Prostate gland (tissue), 2 donors: Measurements from ENCODE around the gene BICC1. TPM values are rescaled to one million over a fixed set of nuclear protein-coding genes. Genes with fewer than 3 reads are reported as not detected.

Experiments used
- DNase-seq: peaks from one replicate; pipeline ENCODE4 v3.0.0-alpha.2; 2019; ENCODE audit warnings: low spot score
- H3K27ac ChIP-seq, 2 donors: fragments of 200-600 bp; sonication (generic); 2 replicates each; pipeline ENCODE4 v1.5.1; 2017 to 2019
- H3K27me3 ChIP-seq: fragments of 200-600 bp; sonication (generic); replicated peaks from 2 replicates; pipeline ENCODE4 v1.5.1; 2019; ENCODE audit not compliant: insufficient read depth
- H3K36me3 ChIP-seq, 2 donors: fragments of 200-600 bp; sonication (generic); 1 replicate in 1 of 2; 2 replicates in 1 of 2; pipeline versions ENCODE4 v1.5.1 to v1.8.1; 2017 to 2019
- H3K4me1 ChIP-seq: fragments of 200-600 bp; sonication (generic); replicated peaks from 2 replicates; pipeline ENCODE4 v1.5.1; 2019
- H3K4me3 ChIP-seq, 2 donors: fragments of 200-600 bp; sonication (generic); 2 replicates each; pipeline ENCODE4 v1.5.1; 2017 to 2019
- H3K9me3 ChIP-seq: fragments of 200-600 bp; sonication (generic); 2 replicates; pipeline ENCODE4 v1.5.1; 2017
- POLR2A ChIP-seq: fragments of 450-650 bp; IDR thresholded peaks from one replicate; pipeline ENCODE4 v1.6.1; 2016; ENCODE audit warnings: antibody characterized with exemption, mild to moderate bottlenecking
- POLR2AphosphoS5 ChIP-seq: sonication (generic); formaldehyde crosslinking; IDR thresholded peaks from one replicate; pipeline ENCODE4 v1.6.1; 2017; ENCODE audit warnings: antibody characterized with exemption
- WGBS: methylation state at CpG from one replicate; pipeline ENCODE4 v1.1.5; 2018; 5-methylcytosine and 5-hydroxymethylcytosine counted together
- intact Hi-C: fragments of 100-400 bp; cut with DNase I; formaldehyde crosslinking; loops from one replicate; pipeline ENCODE4 v1.14.2; 2022
- total RNA-seq, 2 donors: library from RNA; depleted of rRNA; stranded (reverse); fragments of >200 nt; gene quantifications; one replicate each; pipeline ENCODE4 v1.1.0, GENCODE V29; 2016
- TF ChIP-seq, protein P1 (sequence below), 4 experiments: fragments of 200-600 bp in 2 of 4; fragments of 450-650 bp in 2 of 4; sonication (generic) in 2 of 4; IDR thresholded peaks; 1 replicate in 3 of 4; 2 replicates in 1 of 4; pipeline ENCODE4 v1.5.1; 2016 to 2019; ENCODE audit warnings: antibody characterized with exemption in 4 of 4, mild to moderate bottlenecking in 2 of 4, moderate library complexity in 2 of 4

The BICC1 gene
- total RNA-seq, 2 donors from 2014 or later, result 5.1 to 12.7 TPM

DNA sequence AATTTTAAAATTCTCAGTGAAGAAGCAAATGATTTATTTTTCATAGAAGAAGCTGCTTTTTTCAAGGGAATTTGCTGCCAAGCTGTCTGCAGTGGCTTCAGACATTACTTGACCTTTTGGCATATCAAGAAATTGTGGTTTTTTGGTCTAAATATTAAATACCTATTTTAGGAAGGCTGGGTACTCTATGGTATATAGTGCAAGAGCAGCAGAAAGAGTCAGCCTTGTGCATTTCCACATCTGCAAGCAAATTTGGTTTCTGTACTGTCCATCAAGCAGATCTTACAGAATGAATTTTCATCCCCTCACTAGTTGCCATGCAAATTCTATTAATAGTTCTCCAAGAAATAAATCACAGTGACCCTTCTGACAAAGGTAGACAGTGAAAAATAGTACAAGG is 222.0 kb downstream of the BICC1 start:
- no peak overlapping the region for H3K27ac ChIP-seq

DNA sequence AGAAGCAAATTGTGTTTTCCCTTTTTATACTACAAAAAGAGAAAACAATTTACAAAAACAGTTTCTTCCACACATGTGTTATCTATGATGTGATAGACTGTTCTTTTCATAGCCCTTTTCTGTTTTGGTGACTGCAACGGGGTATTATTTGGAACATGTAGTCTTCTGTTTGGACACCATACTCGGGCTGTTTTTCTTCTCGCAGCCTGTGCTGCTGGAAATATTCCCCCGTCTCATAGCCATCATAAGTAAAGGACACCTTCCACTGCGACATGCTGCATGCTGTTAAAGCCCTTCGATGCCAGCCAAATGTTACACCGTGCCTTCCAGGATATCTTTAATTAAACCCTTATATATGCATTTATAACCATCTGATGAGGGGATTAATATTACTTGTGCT is 222.4 kb downstream of the BICC1 start:
- TF ChIP-seq POLR2A (no peak), POLR2AphosphoS5 (no peak)
- TF ChIP-seq, protein P1, sequence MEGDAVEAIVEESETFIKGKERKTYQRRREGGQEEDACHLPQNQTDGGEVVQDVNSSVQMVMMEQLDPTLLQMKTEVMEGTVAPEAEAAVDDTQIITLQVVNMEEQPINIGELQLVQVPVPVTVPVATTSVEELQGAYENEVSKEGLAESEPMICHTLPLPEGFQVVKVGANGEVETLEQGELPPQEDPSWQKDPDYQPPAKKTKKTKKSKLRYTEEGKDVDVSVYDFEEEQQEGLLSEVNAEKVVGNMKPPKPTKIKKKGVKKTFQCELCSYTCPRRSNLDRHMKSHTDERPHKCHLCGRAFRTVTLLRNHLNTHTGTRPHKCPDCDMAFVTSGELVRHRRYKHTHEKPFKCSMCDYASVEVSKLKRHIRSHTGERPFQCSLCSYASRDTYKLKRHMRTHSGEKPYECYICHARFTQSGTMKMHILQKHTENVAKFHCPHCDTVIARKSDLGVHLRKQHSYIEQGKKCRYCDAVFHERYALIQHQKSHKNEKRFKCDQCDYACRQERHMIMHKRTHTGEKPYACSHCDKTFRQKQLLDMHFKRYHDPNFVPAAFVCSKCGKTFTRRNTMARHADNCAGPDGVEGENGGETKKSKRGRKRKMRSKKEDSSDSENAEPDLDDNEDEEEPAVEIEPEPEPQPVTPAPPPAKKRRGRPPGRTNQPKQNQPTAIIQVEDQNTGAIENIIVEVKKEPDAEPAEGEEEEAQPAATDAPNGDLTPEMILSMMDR (IDR thresholded peaks at IDR 0.05), result no peak
- Histone ChIP-seq H3K4me1 (no peaks in the 10 kb centered on the region), H3K36me3 (no peaks in the 10 kb centered on the region), H3K27me3 (no peaks in the 10 kb centered on the region), H3K4me3 (no peak overlapping the region), H3K9me3 (no peaks in the 10 kb centered on the region), H3K27ac (no peak overlapping the region)
- DNase-seq, result no peak
- intact Hi-C loops, result no loop called here
- WGBS, result 61% methylated on average over 7 of the region's 7 CpGs

More for the DNA sequence above, 222.0 kb downstream of the BICC1 start:
- DNase-seq, result no peak
- Histone ChIP-seq H3K9me3 (no peaks in the 10 kb centered on the region), H3K4me1 (no peaks in the 10 kb centered on the region), H3K36me3 (no peaks in the 10 kb centered on the region), H3K4me3 (no peak overlapping the region), H3K27me3 (no peaks in the 10 kb centered on the region)
- no peak for TF ChIP-seq POLR2A
- TF ChIP-seq POLR2AphosphoS5, result no peak
- TF ChIP-seq, protein P1 (IDR thresholded peaks at IDR 0.05), result no peak
- intact Hi-C loops, result no loop called here

DNA sequence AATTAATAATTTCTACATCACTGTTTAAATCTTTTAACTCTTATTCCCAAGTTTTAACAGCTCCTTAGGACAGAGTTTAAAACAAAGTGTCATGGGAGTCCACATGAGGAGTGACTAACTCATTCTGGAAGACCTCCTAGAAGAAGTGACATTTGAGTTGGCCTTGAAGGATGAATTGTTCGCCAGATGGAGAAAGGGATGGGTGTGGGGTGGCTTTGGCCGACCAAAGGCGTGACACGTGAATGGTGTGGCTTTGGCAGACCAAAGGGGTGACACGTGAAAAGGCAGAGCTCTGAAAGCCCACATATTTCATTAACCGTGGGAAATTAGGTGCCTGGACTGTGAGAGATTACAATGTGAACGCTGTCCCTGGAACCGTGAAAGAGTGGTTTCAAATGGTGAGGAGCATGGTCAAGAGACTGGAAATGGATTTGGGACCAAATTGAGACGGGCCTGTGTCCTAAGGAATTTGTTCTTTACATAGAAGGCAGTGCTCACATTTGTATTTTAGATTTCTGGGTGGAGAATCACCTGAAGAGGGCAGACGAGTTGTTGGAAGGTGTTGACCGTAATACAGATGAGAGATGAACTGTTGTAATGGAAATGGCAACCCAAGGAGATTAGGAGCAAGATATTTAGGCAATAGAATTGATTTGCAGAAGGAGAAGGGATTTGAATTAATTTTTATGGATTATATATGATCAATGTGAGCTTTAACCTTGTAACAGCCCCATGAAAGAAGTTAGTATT is 228.1 kb downstream of the BICC1 start:
- intact Hi-C loops, result no loop called here
- H3K27ac ChIP-seq, result no peak overlapping the region
- WGBS, result 94% methylated on average over 11 of the region's 11 CpGs
- no peaks in the 10 kb centered on the region for H3K36me3 ChIP-seq
- no peaks in the 10 kb centered on the region for H3K4me1 ChIP-seq
- TF ChIP-seq POLR2AphosphoS5 (no peak), POLR2A (no peak)
- TF ChIP-seq, protein P1 (IDR thresholded peaks at IDR 0.05), result no peak
- no peaks in the 10 kb centered on the region for H3K27me3 ChIP-seq
- DNase-seq, result no peak
- H3K4me3 ChIP-seq, result no peak overlapping the region
- no peaks in the 10 kb centered on the region for H3K9me3 ChIP-seq

DNA sequence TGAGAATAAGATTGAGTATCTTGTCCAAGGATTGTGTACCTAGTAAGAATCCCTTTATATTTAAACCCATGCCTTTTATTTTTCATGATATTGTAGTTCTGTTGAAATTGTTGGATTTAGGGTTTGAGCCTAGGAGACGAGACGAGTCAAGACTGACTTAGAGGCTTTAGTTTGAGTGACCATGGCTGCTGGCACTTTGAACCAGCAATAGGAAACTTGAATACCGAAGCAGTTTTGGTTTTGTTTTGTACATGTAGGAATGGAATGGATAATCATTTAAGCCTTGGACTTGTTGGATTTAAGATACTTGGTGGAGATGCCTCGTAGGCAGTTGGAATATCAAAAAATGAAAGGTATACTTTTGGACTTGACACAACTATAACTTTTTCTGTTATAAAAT is 229.0 kb downstream of the BICC1 start:
- Histone ChIP-seq H3K9me3 (no peaks in the 10 kb centered on the region), H3K4me3 (no peak overlapping the region), H3K27ac (no peak overlapping the region), H3K36me3 (no peaks in the 10 kb centered on the region), H3K4me1 (no peaks in the 10 kb centered on the region), H3K27me3 (no peaks in the 10 kb centered on the region)
- WGBS, result 94% methylated on average over 4 of the region's 4 CpGs
- TF ChIP-seq, protein P1 (IDR thresholded peaks at IDR 0.05), result no peak
- TF ChIP-seq POLR2A (no peak), POLR2AphosphoS5 (no peak)
- intact Hi-C loops, result no loop called here
- DNase-seq, result no peak

DNA sequence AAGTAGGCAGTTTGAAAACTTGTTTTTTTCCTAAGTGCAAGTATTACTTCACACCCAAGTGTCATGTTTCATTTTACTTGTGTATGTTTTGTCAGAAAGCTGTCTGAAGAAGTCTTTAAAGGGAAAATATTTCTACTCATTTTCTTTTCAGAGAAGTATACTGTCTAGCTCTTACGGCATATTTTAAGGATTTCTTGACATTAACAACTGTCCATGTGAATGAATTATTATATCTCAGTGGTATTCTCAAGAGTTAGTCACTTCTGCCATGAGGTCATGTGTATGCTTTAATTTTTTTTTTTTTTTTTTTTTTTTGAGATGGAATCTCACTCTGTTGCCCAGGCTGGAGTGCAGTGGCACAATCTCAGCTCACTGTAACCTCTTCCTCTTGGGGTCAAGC is 229.5 kb downstream of the BICC1 start:
- 90% methylated on average over 1 of the region's 1 CpG for WGBS
- no peak overlapping the region for H3K4me3 ChIP-seq
- intact Hi-C loops, result no loop called here
- H3K27ac ChIP-seq, result no peak overlapping the region
- no peak for TF ChIP-seq POLR2AphosphoS5
- TF ChIP-seq POLR2A, result no peak
- TF ChIP-seq, protein P1 (IDR thresholded peaks at IDR 0.05), result no peak
- no peak for DNase-seq
- no peaks in the 10 kb centered on the region for H3K27me3 ChIP-seq
- H3K36me3 ChIP-seq, result no peaks in the 10 kb centered on the region
- H3K9me3 ChIP-seq, result no peaks in the 10 kb centered on the region
- no peaks in the 10 kb centered on the region for H3K4me1 ChIP-seq
